22Rv1 (cell line): ENCODE measurements around the gene ZNF358.

Source experiments
- H3K27ac ChIP-seq: fragments of 450-650 bp; 2 replicates; pipeline ENCODE4 v1.5.1; 2017
- CTCF ChIP-seq: fragments of 450-650 bp; IDR thresholded peaks from 2 replicates; pipeline ENCODE4 v1.5.1; 2017; ENCODE audit warnings: mild to moderate bottlenecking
- ZFX ChIP-seq: fragments of 450-650 bp; IDR thresholded peaks from 2 replicates; pipeline ENCODE4 v1.6.1; 2017; ENCODE audit warnings: antibody characterized with exemption, borderline replicate concordance

ZNF358 gene

GRCh38 chr19:7492558-7492957 lies 23.3 kb upstream of the ZNF358 start:
- TF ChIP-seq CTCF (no peak), ZFX (no peak)
- H3K27ac ChIP-seq = no peak overlapping the region

- H3K27ac ChIP-seq = no peak overlapping the region
- TF ChIP-seq CTCF (no peak), ZFX (no peak)
Observed at GRCh38 chr19:7494416-7495098, 21.3 kb upstream of the ZNF358 start.

GRCh38 chr19:7497292-7497691 lies 18.6 kb upstream of the ZNF358 start:
- no peak for TF ChIP-seq ZFX
- TF ChIP-seq CTCF = peak; percentile 61

GRCh38 chr19:7500811-7501450 lies 15.0 kb upstream of the ZNF358 start:
- TF ChIP-seq CTCF (peak; percentile 31), ZFX (no peak)
- H3K27ac ChIP-seq = peak overlapping the region; percentile 54

More at GRCh38 chr19:7497292-7497691, 18.6 kb upstream of the ZNF358 start:
- no peak overlapping the region for H3K27ac ChIP-seq

- TF ChIP-seq ZFX (no peak), CTCF (no peak)
Observed at GRCh38 chr19:7502552-7502951, 13.4 kb upstream of the ZNF358 start.

GRCh38 chr19:7504684-7505083 lies 11.2 kb upstream of the ZNF358 start:
- TF ChIP-seq CTCF (no peak), ZFX (no peak)
- H3K27ac ChIP-seq = peak overlapping the region; percentile 91

More at GRCh38 chr19:7502552-7502951, 13.4 kb upstream of the ZNF358 start:
- no peak overlapping the region for H3K27ac ChIP-seq

- TF ChIP-seq ZFX = no peak
- TF ChIP-seq CTCF = no peak
- H3K27ac ChIP-seq = peak overlapping the region; percentile 91
Observed at GRCh38 chr19:7505288-7505681, 10.6 kb upstream of the ZNF358 start.
